Body of pancreas (tissue), 4 donors: Measurements from ENCODE around the gene LPCAT1.

ENCODE experiments used
- POLR2A ChIP-seq, 3 donors: fragments of 450-650 bp; IDR thresholded peaks; one replicate each; pipeline ENCODE4 v1.6.1; 2016; ENCODE audit warnings: antibody characterized with exemption in 3 of 3, mild to moderate bottlenecking in 2 of 3
- TF ChIP-seq, protein P1 (sequence below), 7 experiments: fragments of 450-650 bp in 4 of 7; fragments of 200-600 bp in 3 of 7; sonication (generic) in 3 of 7; IDR thresholded peaks; one replicate each; pipeline ENCODE4 v1.5.1; 2016 to 2019; ENCODE audit warnings: antibody characterized with exemption in 7 of 7

DNA sequence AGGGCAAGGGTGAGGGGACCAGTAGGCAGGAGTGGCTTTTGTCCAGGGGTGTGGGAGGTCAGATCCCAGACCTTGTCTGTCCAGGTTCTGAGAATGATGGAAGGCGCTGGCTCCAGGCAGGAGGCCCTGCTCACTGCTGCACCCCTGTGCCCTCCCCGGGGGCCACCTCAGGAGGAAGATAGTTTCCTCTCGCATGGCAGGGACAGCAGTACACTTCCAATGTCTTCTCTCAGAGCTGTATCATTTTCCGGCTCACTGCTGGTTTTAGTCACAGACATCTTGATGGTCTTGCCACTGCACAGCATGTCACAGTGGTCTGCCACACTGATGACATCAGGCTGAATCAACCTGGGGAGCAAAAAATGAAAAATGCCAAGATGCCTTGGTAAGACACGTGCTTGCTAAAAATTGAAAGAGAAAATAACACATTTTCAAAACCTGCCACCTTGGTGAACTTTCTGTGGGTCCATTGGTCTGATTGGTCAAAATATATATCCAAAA lies 75.2 kb downstream of the LPCAT1 start:
- TF ChIP-seq, protein P1, sequence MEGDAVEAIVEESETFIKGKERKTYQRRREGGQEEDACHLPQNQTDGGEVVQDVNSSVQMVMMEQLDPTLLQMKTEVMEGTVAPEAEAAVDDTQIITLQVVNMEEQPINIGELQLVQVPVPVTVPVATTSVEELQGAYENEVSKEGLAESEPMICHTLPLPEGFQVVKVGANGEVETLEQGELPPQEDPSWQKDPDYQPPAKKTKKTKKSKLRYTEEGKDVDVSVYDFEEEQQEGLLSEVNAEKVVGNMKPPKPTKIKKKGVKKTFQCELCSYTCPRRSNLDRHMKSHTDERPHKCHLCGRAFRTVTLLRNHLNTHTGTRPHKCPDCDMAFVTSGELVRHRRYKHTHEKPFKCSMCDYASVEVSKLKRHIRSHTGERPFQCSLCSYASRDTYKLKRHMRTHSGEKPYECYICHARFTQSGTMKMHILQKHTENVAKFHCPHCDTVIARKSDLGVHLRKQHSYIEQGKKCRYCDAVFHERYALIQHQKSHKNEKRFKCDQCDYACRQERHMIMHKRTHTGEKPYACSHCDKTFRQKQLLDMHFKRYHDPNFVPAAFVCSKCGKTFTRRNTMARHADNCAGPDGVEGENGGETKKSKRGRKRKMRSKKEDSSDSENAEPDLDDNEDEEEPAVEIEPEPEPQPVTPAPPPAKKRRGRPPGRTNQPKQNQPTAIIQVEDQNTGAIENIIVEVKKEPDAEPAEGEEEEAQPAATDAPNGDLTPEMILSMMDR (IDR thresholded peaks at IDR 0.05), result no peak
- no peak for TF ChIP-seq POLR2A (IDR thresholded peaks at IDR 0.05)
